Measurements from ENCODE around the gene TPSG1. TPM values are rescaled to one million over a fixed set of nuclear protein-coding genes. Genes with fewer than 3 reads are reported as not detected.

Gene TPSG1
- total RNA-seq, 1 donor from 2014 or later: 2.3 TPM

GRCh38 chr16:1182950-1183907 is 41.8 kb downstream of the TPSG1 start:
- TF ChIP-seq CTCF (IDR thresholded peaks at IDR 0.05): no peak
- no peak overlapping the region for H3K4me3 ChIP-seq
- peaks cover 20% of the 10 kb centered on the region for H3K4me1 ChIP-seq
- DNase-seq (no peak), ATAC-seq (no peak)
- H3K27me3 ChIP-seq: no peaks in the 10 kb centered on the region
- intact Hi-C loops (cut with DNase I): no loop called here
- no peak overlapping the region for H3K27ac ChIP-seq
- H3K9me3 ChIP-seq: no peaks in the 10 kb centered on the region
- H3K36me3 ChIP-seq: no peaks in the 10 kb centered on the region

- peak overlapping the region; percentile 26 for H3K4me3 ChIP-seq
- peak; percentile 80 for ATAC-seq
- intact Hi-C loops (cut with DNase I): no loop called here
- H3K27ac ChIP-seq: peak overlapping the region; percentile 17
- peaks cover 20% of the 10 kb centered on the region for H3K4me1 ChIP-seq
- H3K27me3 ChIP-seq: no peaks in the 10 kb centered on the region
- no peak for TF ChIP-seq CTCF (IDR thresholded peaks at IDR 0.05)
- no peaks in the 10 kb centered on the region for H3K9me3 ChIP-seq
- peak; percentile 87 for DNase-seq
- H3K36me3 ChIP-seq: no peaks in the 10 kb centered on the region
Observed at GRCh38 chr16:1182316-1182671, 42.8 kb downstream of the TPSG1 start.

- Histone ChIP-seq H3K27ac (peak overlapping the region; percentile 17), H3K4me3 (peak overlapping the region; percentile 26), H3K36me3 (no peaks in the 10 kb centered on the region), H3K4me1 (peaks cover 20% of the 10 kb centered on the region), H3K27me3 (no peaks in the 10 kb centered on the region), H3K9me3 (no peaks in the 10 kb centered on the region)
- no peak for TF ChIP-seq CTCF (IDR thresholded peaks at IDR 0.05)
- intact Hi-C loops (cut with DNase I): no loop called here
- DNase-seq: no peak
- peak; percentile 22 for ATAC-seq
Observed at GRCh38 chr16:1181404-1182315, 43.4 kb downstream of the TPSG1 start.

- Histone ChIP-seq H3K4me3 (no peak overlapping the region), H3K9me3 (no peaks in the 10 kb centered on the region), H3K36me3 (no peaks in the 10 kb centered on the region), H3K4me1 (peaks cover 20% of the 10 kb centered on the region), H3K27me3 (no peaks in the 10 kb centered on the region), H3K27ac (peak overlapping the region; percentile 6)
- TF ChIP-seq CTCF (IDR thresholded peaks at IDR 0.05): no peak
- DNase-seq (no peak), ATAC-seq (no peak)
- intact Hi-C loops (cut with DNase I): no loop called here
Observed at GRCh38 chr16:1180549-1181403, 44.3 kb downstream of the TPSG1 start.

GRCh38 chr16:1178295-1178910 is 46.7 kb downstream of the TPSG1 start:
- no peaks in the 10 kb centered on the region for H3K9me3 ChIP-seq
- no peaks in the 10 kb centered on the region for H3K36me3 ChIP-seq
- no peaks in the 10 kb centered on the region for H3K27me3 ChIP-seq
- no peak for TF ChIP-seq CTCF (IDR thresholded peaks at IDR 0.05)
- ATAC-seq (no peak), DNase-seq (no peak)
- H3K4me3 ChIP-seq: no peak overlapping the region
- intact Hi-C loops (cut with DNase I): no loop called here
- no peak overlapping the region for H3K27ac ChIP-seq
- H3K4me1 ChIP-seq: peaks cover 20% of the 10 kb centered on the region

Measured in upper lobe of right lung (tissue), 1 donor.